Measurements from ENCODE around the gene SLC66A2.

SLC66A2 gene

GRCh38 chr18:79949697-79950487 lies 1.6 kb downstream of the SLC66A2 start:
- no peak for DNase-seq

DNA sequence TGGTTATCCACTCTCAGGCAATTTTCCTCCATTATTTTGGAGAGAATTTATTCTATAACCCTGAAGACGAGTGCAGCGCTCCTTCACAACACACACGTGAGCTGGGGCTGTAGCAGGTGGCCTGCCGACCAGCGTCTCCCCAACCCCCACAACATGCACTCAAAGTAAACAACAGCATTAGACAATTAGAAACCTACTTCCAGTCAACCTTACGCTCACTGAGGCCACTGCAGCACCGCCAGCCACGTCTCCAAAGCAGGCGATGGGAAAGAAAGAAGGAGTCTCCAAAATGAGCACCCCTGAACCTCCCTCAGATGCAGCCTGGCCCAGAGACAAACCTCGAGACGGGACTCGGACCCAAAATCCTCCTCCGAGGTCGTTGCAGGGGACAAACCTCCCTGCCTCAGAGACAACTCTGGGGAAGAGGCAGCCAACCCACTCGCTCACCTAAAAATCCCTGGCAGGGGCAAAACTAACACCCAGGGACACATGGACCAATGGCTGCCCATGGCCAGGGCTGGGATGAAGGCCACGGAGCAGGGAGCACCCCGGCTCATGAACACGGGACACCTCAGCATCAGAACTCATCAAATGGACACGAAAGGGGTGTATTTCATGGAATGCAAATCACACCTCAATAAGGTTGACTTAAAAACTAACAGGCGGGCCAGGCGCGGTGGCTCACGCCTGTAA lies 2.6 kb downstream of the SLC66A2 start:
- no peak for DNase-seq

DNA sequence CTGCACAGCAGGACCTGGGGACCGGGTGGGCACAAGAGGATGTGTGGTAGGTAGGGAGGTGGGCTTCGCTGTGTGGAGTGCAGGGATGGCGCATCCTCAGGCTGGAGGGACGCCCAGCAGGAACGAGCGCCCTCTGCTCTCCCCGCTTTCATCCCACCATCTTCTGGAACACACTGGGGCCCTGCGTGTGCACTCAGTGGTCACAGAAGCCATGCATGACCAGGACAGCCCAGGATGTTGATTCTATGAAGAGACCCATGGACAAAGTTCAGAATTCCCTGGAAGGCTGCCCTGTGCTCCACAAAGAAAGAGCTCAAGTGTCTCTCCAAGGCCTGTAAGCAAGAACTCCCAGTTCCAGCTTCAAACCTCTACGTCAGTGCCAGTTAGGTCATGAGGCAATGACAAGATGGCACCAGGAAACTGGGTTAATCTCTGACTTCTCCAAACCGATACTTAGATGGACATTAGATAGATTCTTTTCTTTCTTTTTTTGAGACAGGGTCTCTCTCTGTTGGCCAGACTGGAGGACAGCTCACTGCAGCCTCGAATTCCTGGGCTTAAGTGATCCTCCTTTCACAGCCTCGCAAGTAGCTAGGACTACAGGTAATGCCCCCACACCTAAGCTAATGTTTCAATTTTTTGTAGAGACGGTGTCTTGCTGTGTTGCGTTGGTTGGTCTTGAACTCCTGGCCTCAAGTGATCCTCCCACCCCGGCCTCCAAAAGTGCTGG lies 3.4 kb downstream of the SLC66A2 start:
- DNase-seq: no peak

DNA sequence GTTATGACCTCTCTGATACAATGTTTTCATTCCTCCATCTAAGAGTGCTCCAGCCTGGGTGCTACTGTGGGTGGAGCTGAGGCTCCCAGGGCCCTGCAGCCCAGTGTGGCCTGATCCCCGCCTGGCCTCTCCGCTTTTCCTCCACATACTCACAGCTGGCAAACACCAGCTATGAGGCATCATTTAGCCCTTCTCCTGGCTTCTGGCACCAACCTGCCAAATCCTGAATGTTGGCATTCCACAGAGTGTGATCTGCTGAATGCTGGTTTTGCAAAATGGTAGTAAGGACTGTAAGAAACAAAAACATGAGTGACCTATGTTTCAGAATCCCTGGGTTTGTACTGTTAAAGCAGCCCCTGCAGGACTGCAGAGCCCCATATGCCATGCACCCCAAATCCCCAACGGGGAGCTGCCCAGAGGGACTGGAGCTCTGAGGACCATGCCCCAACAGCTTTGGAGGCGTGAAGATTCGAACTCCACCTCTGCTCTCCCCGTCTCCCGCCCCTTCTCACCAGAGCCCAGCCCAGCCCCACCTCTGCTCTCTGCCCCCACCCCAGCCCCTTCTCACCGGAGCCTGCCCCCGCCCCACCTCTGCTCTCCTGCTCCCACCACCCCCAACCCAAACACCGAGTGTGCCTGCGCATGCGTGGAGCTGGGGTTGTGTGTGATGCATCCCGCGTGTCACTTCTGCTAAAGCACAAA lies 4.2 kb downstream of the SLC66A2 start:
- no peak for DNase-seq

- DNase-seq: no peak
Observed at GRCh38 chr18:79945118-79946042, 6.1 kb downstream of the SLC66A2 start.

- no peak for DNase-seq
Observed at GRCh38 chr18:79944746-79945117, 6.7 kb downstream of the SLC66A2 start.

DNA sequence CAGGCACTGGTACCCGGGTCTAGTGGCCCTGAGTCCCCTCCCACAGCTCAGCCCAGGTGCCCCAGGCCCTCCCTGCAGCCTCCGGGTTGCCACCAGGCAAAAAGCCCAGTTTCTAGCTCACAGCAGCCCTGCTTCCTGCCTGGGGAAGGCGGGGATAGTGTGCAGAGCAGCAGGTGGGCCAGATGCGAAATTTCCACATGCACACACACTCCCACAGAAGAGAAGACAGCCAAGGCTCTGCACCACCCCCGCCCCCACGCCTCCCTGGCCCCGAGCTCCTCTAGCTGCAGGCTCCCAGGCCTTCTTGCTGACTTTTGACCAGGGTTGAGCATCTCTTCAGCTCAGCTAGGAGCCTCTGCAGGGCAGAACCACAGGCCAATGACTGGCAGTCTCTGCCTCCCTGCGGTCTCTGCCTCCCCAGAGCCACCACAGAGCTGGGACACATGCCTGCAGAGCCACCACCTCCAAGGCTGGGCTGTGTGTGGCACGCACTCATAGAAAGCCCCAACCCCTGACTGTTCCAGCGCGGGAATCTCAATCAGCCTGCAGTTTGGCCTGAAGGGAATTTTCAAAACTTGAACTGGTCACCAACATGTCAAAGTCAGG lies 7.2 kb downstream of the SLC66A2 start:
- no peak for DNase-seq

GRCh38 chr18:79943608-79944125 lies 7.8 kb downstream of the SLC66A2 start:
- DNase-seq: no peak

DNA sequence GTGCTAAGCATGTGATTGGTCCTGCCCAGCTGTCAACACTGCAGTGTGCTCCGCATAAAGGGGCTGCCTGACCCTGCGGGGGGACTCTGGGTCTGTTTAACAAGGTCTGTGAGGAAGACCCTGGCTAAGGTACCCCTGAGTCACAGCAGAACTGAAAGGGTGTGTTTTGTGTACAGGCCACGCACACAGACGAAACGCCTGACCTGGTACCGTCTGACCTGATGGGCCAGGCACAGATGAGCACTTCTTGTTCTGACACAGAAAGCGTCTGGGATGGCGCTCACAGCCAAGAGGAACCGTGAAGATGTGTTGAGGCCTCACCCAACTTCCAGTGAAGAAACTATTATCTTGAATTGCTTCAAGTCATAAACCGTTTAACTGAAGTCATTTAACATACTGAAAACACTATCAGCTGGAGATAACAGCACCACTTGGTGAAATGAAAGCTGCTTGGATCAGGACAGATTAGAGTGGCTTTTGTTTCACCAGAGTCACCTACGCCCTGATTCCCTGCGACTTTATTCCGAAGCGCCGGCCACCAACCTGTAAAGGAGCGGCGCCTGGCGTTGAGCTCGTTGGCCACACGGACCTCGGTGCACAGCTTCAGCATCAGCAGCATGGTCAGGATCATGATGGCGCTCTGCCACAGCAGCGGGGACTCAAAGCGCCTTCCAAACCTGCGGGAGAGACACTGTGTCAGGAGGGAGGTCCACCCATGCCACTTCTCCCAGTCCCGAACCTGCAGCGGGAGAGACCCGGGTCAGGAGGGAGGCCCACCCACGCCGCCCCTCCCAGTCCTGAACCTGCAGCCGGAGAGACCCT lies 8.5 kb downstream of the SLC66A2 start:
- DNase-seq: no peak

DNA sequence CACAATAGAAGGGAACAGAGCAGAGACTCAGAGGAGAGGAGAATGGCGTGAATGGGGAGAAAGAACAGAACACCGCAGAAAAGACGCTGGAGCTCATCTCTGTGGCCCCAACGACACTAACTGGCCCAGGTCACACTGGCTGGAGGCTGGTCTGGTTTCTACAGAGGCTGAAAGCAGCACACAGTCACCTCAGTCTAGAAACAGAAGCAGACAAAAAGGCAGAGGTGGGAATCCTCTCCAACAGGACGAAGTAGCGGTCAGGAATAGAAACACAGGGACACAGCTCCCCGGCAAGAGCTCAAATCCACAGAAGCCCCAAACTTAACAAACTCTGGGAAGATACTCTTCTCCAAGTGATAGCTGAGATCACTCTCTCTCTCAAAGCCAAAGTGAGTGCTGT lies 9.2 kb downstream of the SLC66A2 start:
- DNase-seq: no peak

- no peak for DNase-seq
Observed at GRCh38 chr18:79941473-79942119, 9.9 kb downstream of the SLC66A2 start.

GRCh38 chr18:79940814-79941472 lies 10.5 kb downstream of the SLC66A2 start:
- no peak for DNase-seq

DNA sequence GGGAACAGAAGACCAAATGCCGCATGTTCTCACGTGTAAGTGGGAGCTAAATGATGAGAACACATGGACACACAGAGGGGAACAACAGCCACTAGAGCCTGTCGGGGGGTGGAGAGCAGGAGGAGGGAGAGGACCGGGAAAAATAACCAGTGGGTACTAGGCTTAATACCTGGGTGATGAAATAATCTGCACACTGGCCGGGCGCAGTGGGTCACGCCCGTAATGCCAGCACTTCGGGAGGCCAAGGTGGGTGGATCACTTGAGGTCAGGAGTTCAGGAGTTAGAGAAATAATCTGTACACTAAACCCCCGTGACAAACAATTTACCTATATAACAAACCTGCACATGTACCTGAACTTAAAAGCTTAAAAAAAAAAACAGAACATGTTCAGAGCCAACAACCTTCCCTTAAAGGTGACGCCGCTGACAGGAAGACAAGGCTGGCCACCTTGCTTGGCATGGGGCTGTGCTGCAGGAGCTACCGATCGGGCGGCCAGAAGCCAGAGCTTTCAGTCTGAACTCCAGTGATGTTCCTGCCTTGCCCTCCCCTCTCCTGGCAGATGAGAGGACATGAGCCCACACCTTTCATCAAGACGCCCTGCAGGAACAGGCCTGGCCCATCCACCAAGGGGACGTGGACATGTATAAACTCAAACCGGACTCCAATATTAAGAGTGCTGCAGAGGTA lies 11.2 kb downstream of the SLC66A2 start:
- no peak for DNase-seq

GRCh38 chr18:79939096-79939495 lies 12.4 kb downstream of the SLC66A2 start:
- DNase-seq: no peak

DNA sequence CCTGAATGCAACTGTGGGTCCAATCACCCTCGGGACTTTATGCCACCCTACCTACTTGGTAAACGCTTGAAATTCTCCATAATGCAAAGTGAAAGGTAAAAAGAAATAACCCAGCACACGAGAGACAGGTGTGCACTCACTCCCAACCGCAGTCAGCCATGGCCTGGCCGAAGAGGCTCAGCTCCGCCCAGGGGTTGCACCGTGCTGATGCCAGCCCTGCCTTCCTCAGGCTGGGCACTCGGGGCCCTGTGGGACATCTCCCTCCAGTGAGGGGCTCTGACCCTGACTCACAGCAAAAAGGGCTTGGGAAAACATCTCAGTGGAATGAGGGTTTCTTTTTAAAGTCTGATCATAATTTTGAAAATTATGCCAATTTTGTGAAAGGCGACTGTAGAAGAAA lies 13.3 kb downstream of the SLC66A2 start:
- no peak for DNase-seq

- no peak for DNase-seq
Observed at GRCh38 chr18:79937103-79937860, 14.2 kb downstream of the SLC66A2 start.

DNA sequence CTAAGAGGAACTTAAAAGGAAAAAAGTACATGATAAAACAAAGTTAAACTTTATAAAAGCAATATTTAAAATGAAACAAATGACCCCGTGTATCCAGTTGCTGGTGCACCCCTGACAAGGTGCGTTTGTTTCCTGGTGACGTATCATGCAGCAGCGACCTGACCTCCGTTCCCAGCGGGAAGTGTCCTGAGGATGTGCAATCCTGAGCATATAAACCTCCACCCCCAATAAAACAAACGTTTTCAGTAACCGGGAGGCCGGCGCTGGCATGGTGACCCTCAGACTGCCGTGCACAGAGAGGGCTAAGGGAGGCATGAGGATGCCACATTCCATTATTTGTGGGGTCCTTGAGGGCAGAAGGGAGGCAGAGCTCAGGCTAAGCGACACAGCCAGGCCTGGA lies 14.8 kb downstream of the SLC66A2 start:
- no peak for DNase-seq

- no peak for DNase-seq
Observed at GRCh38 chr18:79935925-79936324, 15.5 kb downstream of the SLC66A2 start.

Data from NCI-H1048 (cell line).